MG63 (cell line): ENCODE data around the gene GPN1. TPM values are rescaled to one million over a fixed set of nuclear protein-coding genes. Genes with fewer than 3 reads are reported as not detected.
"Not testable (repeated sequence)": the region's sequence is repeated elsewhere in the genome, so short reads cannot be mapped to it uniquely, and the experiment has no call there.

Experiments
- DNase-seq: peaks from one replicate; pipeline ENCODE4 v3.0.0-alpha.2; 2020
- H3K27me3 ChIP-seq: fragments of 250-450 bp; sonication (Bioruptor Pico); 2 replicates; pipeline ENCODE4 v1.5.1; 2020; ENCODE audit warnings: mild to moderate bottlenecking, moderate library complexity
- H3K36me3 ChIP-seq: fragments of 250-450 bp; sonication (Bioruptor Pico); 2 replicates; pipeline ENCODE4 v1.5.1; 2020; ENCODE audit warnings: mild to moderate bottlenecking, moderate library complexity
- H3K4me3 ChIP-seq: fragments of 250-450 bp; sonication (Bioruptor Pico); 2 replicates; pipeline ENCODE4 v1.5.1; 2020; ENCODE audit warnings: mild to moderate bottlenecking, moderate library complexity
- H3K9me3 ChIP-seq: fragments of 250-450 bp; sonication (Bioruptor Pico); 2 replicates; pipeline ENCODE4 v1.5.1; 2020; ENCODE audit warnings: mild to moderate bottlenecking, moderate library complexity
- total RNA-seq: library from RNA; depleted of rRNA; stranded (reverse); fragments of >200 nt; shearing (Covaris generic); gene quantifications from 2 replicates; pipeline ENCODE4 v1.2.3, GENCODE V29; 2014; ENCODE audit warnings: low replicate concordance; rRNA removed

GPN1 gene
- total RNA-seq, result 34.2 and 49.6 TPM in 2 replicates

DNA sequence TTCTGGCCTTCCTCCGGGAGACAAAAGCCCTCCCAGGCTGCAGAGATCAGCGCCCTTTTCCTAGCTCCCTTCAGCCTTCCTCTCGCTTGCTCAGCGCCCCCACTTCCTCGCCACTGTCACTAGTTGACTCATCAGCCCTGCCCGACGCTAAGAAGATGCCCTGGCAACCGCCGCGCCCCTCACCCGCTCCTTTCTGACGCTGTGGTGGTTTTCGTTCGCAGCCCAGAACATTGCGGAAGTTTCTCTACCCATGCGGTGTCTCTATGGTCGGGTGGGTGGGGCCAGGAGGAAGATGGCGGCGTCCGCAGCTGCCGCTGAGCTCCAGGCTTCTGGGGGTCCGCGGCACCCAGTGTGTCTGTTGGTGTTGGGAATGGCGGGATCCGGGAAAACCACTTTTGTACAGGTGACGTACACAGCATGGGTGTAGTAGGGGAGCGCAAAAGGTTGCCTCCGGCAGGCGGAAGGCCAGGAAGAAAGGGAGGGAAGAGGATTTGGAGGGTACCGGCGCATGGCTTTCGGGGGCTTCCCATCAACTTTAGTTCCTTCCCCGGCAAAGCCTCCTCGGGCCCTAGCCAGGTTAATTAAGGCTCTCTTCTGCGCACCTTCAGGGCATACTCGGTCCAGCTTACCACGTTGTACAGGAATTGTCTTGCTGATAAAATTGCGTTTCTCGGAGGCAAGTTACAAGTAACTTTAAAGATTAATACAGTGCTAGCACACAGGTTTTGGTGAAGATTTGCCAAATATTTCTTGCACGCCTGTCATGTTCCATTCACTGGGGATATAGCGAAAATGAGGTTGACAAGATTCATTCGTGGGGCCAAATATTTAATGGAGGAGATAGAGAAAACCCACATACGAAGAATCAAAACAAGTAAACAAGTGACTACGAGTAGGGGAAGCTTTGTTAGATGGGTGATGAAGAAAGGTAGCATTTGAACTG lies at the start of gene GPN1, which contains the start of gene CCDC121:
TSS of gene GPN1 (plus strand) at position 284 of the 943 bp plus-strand sequence. CDS start at position 293, 9 bp downstream.
TSS of gene CCDC121 (minus strand) at position 246 of the 943 bp plus-strand sequence. CDS start 1,213 bp downstream, outside the sequence.
- peak within 1 kb of the TSS; percentile 90 for H3K4me3 ChIP-seq
- no peaks in the 10 kb centered on the region for H3K27me3 ChIP-seq
- H3K9me3 ChIP-seq, result no peaks in the 10 kb centered on the region
- H3K36me3 ChIP-seq, result peaks cover 42% of the 10 kb centered on the region
- DNase-seq, result peak; percentile 96

DNA sequence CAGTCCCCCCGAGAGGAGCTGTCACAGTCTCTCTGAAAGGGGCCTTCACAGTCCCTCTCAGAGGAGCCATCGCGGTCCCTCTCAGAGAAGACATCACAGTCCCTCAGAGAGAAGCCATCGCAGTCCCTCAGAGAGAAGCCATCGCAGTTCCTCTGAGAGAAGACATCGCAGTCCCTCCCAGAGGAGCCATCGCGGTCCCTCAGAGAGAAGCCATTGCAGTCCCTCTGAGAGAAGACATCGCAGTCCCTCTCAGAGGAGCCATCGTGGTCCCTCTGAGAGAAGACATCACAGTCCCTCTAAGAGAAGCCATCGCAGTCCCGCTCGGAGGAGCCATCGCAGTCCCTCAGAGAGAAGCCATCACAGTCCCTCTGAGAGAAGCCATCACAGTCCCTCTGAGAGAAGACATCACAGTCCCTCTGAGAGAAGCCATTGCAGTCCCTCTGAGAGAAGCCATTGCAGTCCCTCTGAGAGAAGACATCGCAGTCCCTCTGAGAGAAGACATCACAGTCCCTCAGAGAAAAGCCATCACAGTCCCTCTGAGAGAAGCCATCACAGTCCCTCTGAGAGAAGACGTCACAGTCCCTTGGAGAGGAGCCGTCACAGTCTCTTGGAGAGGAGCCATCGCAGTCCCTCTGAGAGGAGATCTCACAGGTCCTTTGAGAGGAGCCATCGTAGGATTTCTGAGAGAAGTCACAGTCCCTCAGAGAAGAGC lies 47.3 kb upstream of the GPN1 start:
- H3K36me3 ChIP-seq, result 0 out of 2 replicates have a peak, but pooled peaks cover 7% of the 10 kb centered on the region
- H3K9me3 ChIP-seq, result no peaks in the 10 kb centered on the region
- H3K4me3 ChIP-seq, result no peak overlapping the region
- DNase-seq, result no peak
- H3K27me3 ChIP-seq, result no peaks in the 10 kb centered on the region

DNA sequence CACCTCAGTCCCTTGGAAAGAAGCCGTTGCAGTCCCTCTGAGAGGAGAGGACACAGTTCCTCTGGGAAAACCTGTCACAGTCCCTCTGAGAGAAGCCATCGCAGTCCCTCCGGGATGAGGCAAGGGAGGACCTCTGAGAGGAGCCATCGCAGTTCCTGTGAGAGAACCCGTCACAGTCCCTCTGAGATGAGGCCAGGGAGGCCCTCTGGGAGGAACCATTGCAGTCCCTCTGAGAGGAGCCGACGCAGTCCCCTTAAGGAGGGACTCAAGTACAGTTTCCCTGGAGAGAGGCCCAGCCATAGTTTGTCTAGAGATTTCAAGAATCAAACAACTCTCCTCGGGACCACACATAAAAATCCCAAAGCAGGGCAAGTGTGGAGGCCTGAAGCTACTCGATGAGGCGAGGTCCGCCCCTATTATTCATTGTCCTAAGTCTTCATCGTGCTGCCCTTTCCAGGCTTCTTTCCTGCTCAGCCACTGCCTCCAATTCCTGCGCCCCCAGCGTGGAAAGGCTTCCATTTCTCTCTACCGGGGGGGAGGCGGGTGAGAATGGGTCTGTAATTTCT lies 46.6 kb upstream of the GPN1 start:
- peak overlapping the region; percentile 91 for H3K4me3 ChIP-seq
- no peaks in the 10 kb centered on the region for H3K9me3 ChIP-seq
- 0 out of 2 replicates have a peak, but pooled peaks cover 7% of the 10 kb centered on the region for H3K36me3 ChIP-seq
- no peaks in the 10 kb centered on the region for H3K27me3 ChIP-seq
- DNase-seq, result no peak

DNA sequence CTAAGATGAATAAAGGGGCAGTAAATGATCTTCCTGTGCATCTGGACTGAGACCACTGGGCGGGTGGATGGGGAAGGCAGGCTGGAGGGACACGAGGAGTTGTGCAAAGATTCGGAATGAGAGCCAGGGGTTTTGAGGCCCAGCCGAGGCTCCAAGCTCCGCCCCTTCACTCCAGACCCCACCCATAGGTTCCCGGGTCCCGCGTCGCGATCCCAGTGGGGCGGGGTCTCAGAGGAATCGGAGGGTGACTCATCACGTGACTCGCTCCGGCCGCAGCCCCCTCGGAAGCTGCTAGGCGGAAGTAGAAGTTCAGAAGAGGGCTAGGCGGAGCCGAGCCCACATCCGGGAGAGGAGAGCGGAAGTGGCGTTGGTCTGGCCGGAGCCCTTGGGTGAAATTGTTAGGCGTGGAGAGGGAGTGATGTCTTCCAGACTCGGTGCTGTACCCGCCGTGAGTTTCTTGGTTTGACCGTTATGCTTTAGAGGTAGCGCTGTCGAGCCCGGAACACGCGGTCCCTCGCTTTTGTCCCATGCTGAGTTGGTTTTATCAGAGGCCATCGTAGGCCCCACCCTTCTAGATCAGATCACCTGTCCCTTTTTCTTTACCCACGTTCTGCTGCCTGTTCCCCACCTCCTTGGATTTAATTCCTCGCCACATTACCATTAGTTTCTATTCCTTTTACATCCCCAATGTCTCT lies 46.0 kb upstream of the GPN1 start, which contains the start of gene ZNF512:
TSS of gene ZNF512 (plus strand) at position 348 of the 695 bp plus-strand sequence. CDS start at position 419, 71 bp downstream.
- H3K36me3 ChIP-seq, result 0 out of 2 replicates have a peak, but pooled peaks cover 7% of the 10 kb centered on the region
- no peaks in the 10 kb centered on the region for H3K9me3 ChIP-seq
- H3K27me3 ChIP-seq, result no peaks in the 10 kb centered on the region
- H3K4me3 ChIP-seq, result peak within 1 kb of the TSS; percentile 91
- peak; percentile 95 for DNase-seq

GRCh38 chr2:27583390-27583915 lies 45.4 kb upstream of the GPN1 start:
- DNase-seq, result no peak
- H3K27me3 ChIP-seq, result no peaks in the 10 kb centered on the region
- H3K4me3 ChIP-seq, result peak overlapping the region; percentile 91
- peaks cover 1% of the 10 kb centered on the region; the same call in 1 of the 2 replicates for H3K9me3 ChIP-seq
- peaks cover 7% of the 10 kb centered on the region; the same call in 1 of the 2 replicates for H3K36me3 ChIP-seq

DNA sequence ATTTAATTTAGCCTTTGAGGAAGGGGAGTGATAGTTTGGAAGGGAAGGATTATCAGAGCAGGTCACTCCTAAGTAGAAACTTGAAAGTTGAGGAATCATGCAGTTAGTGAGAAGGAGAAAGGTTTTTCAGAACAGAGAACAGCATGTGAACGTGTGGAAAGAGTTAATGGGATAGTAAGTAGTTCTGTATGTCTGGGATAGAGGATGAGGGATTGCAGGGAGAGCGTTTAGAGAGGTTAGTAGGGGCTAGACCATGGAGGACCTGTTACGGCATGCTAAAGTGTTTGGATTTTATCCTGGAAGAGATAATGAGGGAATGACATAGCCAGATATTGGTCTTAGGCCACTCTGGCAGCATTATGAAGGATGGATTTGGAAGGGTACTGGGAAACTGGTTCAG lies 44.3 kb upstream of the GPN1 start:
- peaks cover 7% of the 10 kb centered on the region; the same call in 1 of the 2 replicates for H3K36me3 ChIP-seq
- H3K27me3 ChIP-seq, result no peaks in the 10 kb centered on the region
- H3K4me3 ChIP-seq, result peak overlapping the region; percentile 91
- H3K9me3 ChIP-seq, result peaks cover 2% of the 10 kb centered on the region; the same call in 1 of the 2 replicates
- DNase-seq, result no peak

GRCh38 chr2:27587025-27587424 lies 41.8 kb upstream of the GPN1 start:
- Histone ChIP-seq H3K4me3 (no peak overlapping the region), H3K27me3 (no peaks in the 10 kb centered on the region), H3K9me3 (peaks cover 21% of the 10 kb centered on the region), H3K36me3 (peaks cover 11% of the 10 kb centered on the region)
- no peak for DNase-seq

DNA sequence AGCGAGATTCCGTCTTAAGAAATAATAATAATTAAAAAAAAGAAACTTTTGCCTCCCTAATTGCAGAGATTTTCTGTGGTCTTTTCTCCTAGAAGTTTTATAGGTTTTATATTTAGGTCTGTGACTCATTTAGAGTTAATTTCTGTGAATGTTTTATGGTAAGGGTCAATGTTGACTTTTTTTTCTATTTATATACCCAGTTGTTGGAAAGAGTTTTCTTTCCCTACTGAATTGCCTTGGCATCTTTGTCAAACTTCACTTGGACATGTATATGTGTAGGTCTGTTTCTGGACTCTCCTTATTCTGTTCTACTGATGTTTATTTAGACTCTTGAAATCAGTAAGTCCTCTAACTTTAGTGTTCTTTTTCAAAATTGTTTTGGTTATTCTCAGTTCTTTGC lies 40.5 kb upstream of the GPN1 start:
- Histone ChIP-seq H3K4me3 (no peak overlapping the region), H3K27me3 (no peaks in the 10 kb centered on the region), H3K36me3 (peaks cover 11% of the 10 kb centered on the region), H3K9me3 (peaks cover 30% of the 10 kb centered on the region)
- DNase-seq, result no peak

DNA sequence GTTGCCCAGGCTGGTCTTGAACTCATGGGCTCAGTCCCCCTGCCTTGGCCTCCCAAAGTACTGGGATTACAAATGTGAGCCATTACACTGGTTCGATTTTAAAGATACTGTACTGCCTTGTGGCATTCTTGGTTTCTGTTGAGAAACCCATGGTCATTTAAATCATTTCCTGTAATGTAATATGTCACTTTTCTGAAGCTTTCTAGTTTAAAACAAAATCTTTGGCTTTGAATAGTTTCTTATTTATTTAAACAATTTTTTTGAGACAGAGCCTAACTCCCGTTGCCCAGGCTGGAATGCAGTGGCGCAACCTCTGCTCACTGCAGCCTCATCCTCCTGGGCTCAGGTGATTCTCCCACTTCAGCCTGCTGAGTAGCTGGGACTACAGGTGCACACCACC lies 37.1 kb upstream of the GPN1 start:
- DNase-seq, result no peak
- H3K27me3 ChIP-seq, result no peaks in the 10 kb centered on the region
- H3K36me3 ChIP-seq, result peaks cover 8% of the 10 kb centered on the region
- H3K4me3 ChIP-seq, result no peak overlapping the region
- H3K9me3 ChIP-seq, result peaks cover 37% of the 10 kb centered on the region

DNA sequence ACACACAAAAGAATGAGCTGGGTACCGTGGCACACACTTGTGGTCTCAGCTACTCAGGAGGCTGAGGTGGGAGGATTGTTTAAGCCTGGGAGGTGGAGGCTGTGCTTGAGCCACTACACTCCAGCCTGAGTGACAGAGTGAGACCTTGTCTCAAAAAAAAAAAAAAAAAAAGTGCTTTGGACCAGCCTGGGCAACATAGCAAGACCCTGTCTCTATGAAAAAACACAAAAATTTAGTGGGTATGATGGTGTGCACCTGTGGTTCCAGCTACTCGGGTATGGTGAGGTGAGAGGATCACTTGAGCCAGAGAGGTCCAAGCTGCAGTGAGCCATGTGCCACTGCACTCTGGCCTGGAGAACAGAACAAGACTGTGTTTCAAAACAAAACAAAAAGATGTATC lies 35.6 kb upstream of the GPN1 start:
- H3K4me3 ChIP-seq, result no peak overlapping the region
- no peak for DNase-seq

GRCh38 chr2:27594020-27594703 lies 34.7 kb upstream of the GPN1 start:
- not testable (repeated sequence) for H3K4me3 ChIP-seq, H3K27me3 ChIP-seq, DNase-seq
- Histone ChIP-seq H3K36me3 (peaks cover 21% of the 10 kb centered on the region), H3K9me3 (peaks cover 35% of the 10 kb centered on the region)

More for the DNA sequence above, 35.6 kb upstream of the GPN1 start:
- Histone ChIP-seq H3K27me3 (no peaks in the 10 kb centered on the region), H3K36me3 (peaks cover 18% of the 10 kb centered on the region), H3K9me3 (peaks cover 37% of the 10 kb centered on the region)

DNA sequence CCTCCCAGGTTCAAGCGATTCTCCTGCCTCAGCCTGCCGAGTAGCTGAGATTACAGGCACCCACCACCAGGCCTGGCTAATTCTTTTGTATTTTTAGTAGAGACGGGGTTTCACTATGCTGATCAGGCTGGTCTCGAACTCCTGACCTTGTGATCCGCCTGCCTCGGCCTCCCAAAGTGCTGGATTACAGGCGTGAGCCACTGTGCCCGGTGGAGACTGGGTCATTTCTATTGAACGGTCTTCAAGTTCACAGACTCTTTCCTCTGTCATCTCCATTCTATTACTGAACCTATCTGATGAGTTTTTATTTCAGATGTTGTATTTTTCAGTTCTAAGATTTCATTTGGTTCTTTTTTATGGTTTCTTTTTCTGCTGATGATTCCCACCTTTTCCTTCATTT lies 33.4 kb upstream of the GPN1 start:
- DNase-seq, result not testable (repeated sequence)

DNA sequence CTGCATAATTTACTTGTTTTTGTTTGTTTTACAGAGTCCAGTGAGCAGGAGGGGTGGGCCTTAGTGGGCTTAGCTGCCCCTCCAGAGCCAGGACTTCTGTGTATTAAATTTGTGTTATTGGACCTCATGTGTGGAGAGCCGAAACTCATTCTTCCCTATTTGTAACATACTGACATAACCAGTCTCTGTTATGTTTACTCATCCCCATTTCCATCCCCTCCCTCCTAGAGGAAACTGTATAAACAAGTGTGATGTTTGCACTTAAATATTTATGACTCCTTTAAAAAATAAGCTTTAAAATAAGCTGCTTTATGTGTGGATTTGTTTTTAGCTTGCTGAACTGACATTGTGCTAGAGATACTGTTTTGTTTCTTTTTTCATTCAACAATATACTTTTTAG lies 32.2 kb upstream of the GPN1 start:
- Histone ChIP-seq H3K36me3 (peaks cover 31% of the 10 kb centered on the region), H3K27me3 (no peaks in the 10 kb centered on the region), H3K4me3 (no peak overlapping the region), H3K9me3 (peaks cover 18% of the 10 kb centered on the region)
- DNase-seq, result no peak

More for the DNA sequence above, 33.4 kb upstream of the GPN1 start:
- not testable (repeated sequence) for H3K27me3 ChIP-seq, H3K4me3 ChIP-seq
- Histone ChIP-seq H3K36me3 (peaks cover 25% of the 10 kb centered on the region), H3K9me3 (peaks cover 28% of the 10 kb centered on the region)

GRCh38 chr2:27606611-27607010 lies 22.2 kb upstream of the GPN1 start:
- H3K4me3 ChIP-seq, result no peak overlapping the region
- H3K9me3 ChIP-seq, result no peaks in the 10 kb centered on the region
- DNase-seq, result no peak
- peaks cover 56% of the 10 kb centered on the region for H3K36me3 ChIP-seq
- no peaks in the 10 kb centered on the region for H3K27me3 ChIP-seq

GRCh38 chr2:27613985-27614384 lies 14.9 kb upstream of the GPN1 start:
- peaks cover 48% of the 10 kb centered on the region for H3K36me3 ChIP-seq
- no peak for DNase-seq

More at GRCh38 chr2:27613985-27614384, 14.9 kb upstream of the GPN1 start:
- H3K4me3 ChIP-seq, result no peak overlapping the region
- H3K27me3 ChIP-seq, result no peaks in the 10 kb centered on the region
- H3K9me3 ChIP-seq, result no peaks in the 10 kb centered on the region
